ENCODE data around the gene MRAP2.

The MRAP2 gene, protein sequence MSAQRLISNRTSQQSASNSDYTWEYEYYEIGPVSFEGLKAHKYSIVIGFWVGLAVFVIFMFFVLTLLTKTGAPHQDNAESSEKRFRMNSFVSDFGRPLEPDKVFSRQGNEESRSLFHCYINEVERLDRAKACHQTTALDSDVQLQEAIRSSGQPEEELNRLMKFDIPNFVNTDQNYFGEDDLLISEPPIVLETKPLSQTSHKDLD

DNA sequence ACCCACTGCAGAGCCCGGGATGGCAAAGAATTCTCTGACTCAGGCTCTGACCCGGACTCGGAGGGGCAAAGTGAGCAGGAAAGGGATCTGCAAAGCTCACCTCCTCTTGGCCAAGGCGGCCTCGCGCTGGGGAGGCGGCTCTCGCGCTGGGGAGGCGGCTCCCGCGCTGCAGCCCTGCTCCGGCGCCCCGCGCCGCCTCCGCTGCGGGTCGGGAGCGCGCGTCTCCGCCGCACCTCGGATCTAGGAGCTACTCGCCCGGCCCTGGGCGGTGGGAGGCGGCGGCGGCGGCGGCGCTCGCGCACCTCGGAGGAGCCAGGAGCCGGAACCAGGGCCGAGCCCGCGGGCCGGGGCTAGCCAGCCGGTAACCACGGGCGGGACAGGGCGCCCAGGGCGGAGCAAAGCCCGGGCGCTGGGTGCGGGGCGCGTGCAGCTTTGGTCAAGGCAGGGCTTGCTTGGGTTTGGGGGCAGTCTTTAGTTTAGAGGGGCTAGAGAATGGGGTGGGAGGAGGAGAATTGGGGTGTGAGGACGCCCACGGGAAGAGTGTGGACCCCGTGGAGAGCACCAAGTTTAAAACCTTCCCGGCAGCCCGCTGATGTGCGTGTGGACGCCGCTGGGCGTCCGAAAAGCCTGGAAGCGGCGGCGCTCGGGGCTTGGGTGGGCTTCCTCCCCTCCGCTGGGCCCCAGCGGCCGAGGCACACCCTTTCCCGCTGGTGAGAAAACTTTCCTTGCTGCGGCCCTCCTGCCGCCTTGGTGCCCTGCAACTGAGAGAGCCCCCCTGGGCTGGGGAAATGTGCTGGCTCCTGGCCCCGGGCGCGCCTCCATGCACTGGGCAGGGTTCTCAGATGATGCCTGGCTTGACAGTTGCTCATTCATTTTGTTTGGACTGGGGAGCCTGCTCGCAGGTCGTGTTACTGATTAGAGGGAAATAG is at the start of gene MRAP2:
MRAP2 (plus strand) TSS at position 250 of the 929 bp plus-strand sequence. CDS start 21,547 bp downstream, outside the sequence.
- DNase-seq, result peak; percentile 23

DNA sequence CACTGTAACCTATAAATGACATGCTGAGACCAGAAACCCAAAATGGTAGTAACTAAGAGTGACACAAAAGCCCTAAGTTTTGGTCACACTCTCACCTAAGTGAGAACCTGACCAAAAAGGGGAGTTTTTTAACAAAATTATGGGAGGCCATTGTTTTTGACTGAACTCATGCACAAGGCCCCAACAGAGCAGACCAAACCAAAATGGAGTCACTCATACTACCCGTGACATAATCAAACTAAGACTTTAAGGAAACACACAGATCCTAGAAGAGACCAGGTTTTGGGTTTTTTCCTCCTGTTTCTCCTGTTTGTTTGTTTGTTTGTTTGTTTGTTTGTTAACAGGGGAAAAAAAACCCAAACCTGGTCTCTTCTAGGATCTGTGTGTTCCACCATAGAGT is 49.2 kb upstream of the MRAP2 start:
- DNase-seq, result no peak

DNA sequence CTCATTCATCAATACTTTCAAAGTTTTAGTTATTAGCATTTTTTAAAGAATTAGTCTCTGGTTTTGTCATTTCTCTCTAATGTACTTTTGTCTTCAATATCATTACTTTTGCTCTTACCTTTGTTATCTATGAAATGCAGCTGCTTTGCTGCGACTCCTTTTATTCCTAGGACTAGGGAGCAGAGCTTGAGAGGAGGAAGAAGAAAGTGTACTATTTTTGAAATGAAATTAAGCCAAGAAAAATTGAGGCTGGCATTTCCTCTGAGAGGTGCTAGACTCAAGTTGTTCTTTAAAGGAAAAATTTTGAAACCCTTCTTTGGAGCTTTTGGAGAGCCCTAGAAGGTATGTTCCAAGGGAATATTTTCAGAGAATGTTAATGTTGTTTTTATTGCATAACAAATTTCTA is 48.3 kb upstream of the MRAP2 start:
- no peak for DNase-seq

GRCh38 chr6:83985715-83986114 is 47.9 kb upstream of the MRAP2 start:
- DNase-seq, result no peak

DNA sequence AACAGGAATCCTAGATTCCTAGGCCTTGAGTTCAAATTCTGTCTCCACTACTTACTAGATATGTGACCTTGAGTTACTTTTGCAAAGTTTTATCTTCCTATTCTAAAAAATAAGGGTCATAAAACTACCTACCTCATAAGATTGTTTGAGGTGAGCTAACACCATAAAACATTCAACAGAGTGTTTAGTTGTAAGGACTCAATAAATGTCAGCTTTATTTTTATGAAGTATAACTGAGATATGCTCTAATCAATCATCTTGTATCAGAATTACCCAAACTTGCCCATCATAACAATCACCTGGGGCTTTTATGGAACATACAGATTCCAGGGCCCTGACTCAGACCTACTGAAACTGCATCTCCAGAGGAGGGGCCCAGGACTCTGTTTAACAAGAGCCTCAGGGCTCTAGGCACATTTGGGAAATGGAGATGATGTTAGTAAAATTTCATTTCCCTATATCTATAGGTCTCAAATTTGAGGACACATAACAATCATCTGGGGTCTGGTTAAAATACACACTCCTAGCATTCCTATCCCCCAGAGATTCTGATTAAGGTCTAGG is 35.5 kb upstream of the MRAP2 start:
- no peak for DNase-seq

GRCh38 chr6:84001119-84001518 is 32.5 kb upstream of the MRAP2 start:
- no peak for DNase-seq

DNA sequence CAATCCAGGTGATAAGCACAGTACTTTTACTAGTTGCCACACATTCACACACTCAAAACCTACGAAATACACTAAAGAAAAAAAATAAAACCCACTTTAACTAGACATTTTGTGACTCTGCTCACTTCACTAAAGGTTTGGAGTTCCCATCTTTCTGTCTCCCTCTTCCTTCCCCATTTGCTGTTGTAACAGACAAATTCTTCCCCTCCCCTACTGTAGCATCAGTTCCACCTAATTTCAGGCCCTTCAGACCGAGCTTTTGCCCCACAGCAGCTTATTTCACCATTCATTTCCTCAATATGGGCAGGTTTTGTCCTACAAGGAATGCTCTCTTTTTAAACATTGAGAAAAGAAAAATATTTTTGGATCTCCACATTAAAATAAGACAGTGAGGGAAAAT is 31.3 kb upstream of the MRAP2 start:
- DNase-seq, result no peak

DNA sequence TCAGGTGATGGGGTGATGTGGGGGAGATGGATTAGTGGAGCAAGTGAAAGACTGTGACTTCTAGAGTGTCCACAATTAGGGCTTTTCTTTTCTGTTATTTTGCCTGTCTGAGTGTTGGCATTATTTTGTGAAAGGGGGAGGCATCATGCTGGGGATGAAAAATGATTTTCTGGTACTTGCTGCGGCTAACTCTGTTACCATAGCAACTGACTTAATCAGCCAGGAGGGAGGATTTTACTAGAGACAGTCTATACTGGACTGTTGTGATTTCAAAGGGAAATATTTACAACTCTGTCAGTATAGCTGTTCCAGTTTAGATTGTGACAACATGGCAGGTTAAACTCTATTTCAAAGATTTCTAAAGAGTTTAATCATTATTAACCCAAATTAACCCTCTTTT is 30.4 kb upstream of the MRAP2 start:
- DNase-seq, result no peak

DNA sequence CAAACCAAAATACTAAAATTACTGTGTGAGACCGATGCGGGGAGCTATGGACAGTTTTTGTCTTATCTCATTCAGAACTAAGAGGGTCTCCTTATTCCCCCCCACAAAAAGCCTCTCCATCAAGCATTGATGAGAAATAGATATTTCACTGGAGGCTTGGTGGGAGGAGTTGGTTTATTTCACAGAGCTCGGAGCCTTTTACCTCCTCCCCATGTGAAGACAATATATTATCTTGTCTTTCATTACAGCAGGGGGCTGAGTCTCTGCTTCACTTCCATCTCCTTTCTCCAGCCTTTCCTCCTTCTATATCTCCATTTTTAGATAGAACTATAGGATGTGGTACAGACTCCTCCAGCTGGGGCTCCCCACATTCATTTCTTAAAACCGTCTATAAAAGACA is 29.9 kb upstream of the MRAP2 start:
- DNase-seq, result no peak

GRCh38 chr6:84007871-84008270 is 25.7 kb upstream of the MRAP2 start:
- no peak for DNase-seq

- DNase-seq, result no peak
Observed at GRCh38 chr6:84013354-84013753, 20.2 kb upstream of the MRAP2 start.

DNA sequence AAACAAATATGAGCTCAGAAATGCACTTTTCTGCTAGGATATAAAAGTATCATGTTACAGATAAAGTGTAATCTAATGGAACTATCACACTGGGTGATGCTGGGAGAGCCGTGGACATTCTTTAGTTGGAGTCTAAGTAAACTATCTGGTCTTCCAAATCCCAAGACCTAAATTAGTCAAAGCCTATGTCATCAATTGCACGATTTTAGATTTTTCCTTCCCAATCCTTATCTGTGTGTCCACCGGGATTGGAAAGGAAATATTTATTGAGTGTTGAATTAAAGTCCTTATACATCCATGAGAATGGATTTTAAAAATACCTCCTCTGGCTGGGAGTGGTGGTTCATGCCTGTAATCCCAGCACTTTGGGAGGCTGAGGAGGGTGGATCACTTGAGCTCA is 19.6 kb upstream of the MRAP2 start:
- no peak for DNase-seq

DNA sequence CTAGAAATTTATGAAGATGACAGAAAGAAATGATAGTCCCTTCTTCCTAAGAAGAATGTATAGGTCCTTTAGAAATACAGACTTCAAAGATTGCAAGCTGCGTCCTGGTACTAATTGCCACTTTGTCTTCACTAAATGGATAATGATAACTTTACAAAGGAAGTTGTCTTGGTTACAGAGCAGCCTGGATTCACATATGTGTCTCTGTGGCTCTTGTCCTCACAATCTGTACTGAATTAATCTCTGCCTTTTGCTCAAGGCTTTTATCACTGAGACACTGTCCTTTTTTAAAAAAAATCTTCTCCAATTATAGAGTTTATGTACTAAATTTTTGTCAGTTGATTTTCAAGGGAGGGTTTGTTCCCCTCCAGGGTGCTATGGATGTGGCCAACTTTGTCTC is 17.5 kb upstream of the MRAP2 start:
- no peak for DNase-seq

GRCh38 chr6:84017709-84018452 is 15.7 kb upstream of the MRAP2 start:
- no peak for DNase-seq

DNA sequence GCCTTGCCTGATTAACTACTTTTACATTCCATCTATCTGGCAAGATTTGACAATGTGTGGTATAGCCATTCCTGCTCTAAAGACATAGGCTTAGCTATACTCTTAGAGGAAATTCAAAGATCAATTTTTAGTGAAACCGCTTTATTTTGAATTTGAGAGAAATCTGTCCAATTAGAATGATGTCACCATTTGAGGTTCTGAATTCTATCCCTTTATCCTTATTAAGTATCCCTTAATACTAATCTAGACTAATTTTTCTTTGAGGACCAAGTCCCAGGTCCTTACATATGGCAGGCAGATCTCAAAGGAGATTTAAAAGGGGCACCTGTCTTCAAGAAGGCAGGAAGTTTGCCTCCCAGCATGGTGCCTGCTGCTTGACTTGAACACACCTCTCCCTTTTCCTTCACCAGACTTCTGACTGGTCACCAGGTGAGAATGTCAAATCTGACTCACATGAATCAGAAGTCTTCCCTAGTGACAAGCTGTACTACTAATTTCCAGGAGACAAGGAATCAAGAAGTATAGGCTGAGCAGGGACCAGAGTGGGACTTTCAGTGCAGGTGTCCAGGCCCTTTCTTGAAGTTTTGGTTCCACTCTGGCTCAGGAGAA is 15.0 kb upstream of the MRAP2 start:
- DNase-seq, result no peak

GRCh38 chr6:84019141-84019841 is 14.3 kb upstream of the MRAP2 start:
- no peak for DNase-seq

DNA sequence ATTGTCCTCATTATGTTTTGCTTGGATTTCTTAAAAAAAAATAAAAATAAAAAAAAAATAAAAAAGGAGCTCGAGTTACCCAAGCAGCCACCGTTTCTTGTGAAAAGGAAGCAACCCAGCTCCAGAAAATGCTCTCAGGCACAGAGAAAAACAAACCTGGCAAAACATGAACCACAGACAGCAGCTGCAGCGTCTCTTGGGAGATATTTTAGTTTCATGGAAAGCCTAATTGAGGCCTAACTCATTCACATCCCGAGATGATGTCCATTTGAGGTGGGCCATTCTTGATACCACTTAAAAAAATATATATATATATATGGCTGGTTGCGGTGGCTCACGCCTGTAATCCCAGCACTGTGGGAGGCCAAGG is 13.7 kb upstream of the MRAP2 start:
- no peak for DNase-seq

DNA sequence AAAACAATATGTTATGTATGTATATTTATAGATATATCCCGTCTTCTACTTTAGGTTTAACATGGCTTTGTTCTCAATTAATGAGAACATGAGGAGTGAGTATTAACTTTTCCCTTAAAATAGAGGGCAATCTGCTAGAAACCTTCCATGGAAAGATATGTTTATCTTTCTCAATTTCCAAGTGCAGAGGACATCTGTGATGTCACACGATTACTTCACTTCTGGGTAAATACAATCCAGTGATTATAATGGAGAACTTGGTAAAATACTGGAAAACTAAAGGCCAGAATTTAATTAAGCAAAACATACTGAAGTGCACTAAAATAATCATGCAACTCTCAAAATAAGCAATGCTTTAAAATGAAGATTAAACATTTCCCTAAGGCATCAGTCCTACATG is 11.9 kb upstream of the MRAP2 start:
- no peak for DNase-seq

GRCh38 chr6:84026721-84027164 is 6.8 kb upstream of the MRAP2 start:
- DNase-seq, result no peak

DNA sequence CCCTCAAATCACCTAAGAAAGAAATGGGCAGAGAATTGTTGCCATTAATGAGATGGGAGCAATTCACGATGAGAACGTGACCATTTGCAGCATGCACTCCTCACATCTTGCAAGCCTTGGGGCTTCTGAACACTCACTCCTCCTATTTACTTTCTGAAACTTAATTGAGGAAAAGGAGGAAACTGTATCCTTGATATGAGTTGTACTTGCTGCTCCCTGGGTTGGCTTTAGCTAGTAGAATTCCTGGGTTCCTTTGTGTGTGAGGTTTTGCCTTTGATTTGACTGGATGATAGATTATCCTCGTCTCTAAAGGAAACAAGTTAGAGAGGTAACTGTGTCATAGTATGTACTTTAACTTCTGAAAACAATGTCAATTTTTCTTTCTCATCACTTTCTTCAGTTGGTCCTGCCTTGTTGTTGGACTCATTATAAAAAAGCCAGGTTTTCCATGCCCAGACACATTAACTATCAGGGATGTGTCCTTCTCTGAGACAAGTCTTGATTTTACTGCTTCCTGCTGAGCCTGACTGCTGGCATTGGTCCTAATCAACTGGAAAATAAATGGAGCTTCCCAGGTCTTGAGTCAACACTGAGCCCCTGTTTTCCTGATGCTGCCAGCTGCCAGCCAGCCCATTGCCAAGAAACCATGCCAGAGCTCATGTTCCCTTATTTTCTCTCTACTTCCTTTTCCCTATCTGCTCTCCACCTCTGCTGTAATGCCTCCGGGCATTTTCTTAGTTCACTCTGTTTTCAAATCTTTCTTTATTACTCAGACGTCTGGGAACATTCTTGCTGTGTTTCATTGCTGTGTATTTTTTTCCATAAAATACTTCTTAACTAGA is 6.0 kb upstream of the MRAP2 start:
- DNase-seq, result peak; percentile 93

DNA sequence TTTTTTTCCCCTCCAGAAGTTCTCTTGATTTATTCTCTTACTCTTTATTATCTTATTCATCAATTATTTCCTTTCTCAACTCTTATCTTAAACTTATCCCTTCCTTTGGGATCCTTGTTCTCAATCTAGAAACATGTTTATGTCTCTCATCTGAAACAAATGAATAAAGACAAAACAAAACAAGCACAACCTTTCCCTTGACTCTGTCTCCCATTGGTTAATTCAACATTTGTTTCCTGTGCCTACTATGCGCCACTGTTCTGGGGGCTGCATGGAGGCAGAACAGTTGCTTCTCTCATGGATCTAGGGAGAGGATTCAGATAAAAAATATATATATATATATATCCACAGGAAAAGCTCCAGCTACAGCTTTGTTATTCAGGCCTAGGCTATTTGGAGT is 5.2 kb upstream of the MRAP2 start:
- no peak for DNase-seq
